ENCODE measurements around the gene AANAT.
"Not testable (repeated sequence)": the region's sequence is repeated elsewhere in the genome, so short reads cannot be mapped to it uniquely, and the experiment has no call there.

AANAT gene

DNA sequence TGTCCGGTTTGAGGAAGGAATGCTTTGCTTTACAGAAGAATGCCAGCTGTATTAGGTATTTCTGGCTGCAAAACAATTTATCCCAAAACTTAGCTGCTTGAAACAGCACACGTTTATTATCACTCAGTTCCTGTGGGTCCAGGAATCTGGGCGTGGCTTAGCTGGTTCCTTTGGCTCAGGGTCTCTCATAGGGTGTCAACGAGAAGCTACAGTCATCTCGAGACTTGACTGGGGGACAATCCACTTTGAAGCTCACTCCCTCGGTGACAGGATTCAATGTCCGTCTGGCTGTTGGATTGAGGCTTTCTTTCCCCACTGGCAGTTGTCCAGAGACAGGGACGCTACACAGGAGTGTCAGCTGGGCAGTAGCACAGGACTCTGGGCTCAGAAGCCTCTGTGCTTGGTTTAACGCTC is 43.4 kb downstream of the AANAT start:
- no peak for DNase-seq

GRCh38 chr17:76511668-76512365 is 44.4 kb downstream of the AANAT start:
- no peak for DNase-seq

- no peak for DNase-seq
Measured at GRCh38 chr17:76512366-76513305, 45.2 kb downstream of the AANAT start.

DNA sequence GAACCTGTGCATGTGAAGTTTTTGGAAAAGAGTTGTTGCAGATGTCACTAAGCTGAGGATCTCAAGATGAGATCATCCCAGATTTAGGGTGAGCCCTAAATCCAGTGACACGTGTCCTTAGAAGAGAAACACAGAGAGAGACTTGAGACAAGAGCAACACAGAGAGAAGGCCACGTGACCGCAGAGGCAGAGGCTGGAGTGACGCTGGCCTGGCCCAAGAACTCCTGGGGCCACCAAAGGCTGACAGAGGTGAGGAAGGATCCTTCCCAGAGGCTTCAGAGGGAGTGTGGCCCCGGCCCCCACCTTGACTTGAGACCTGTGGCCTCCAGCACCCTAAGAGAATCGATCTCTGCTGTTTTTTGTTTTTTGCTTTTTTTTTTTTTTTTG is 45.9 kb downstream of the AANAT start:
- no peak for DNase-seq

GRCh38 chr17:76514355-76514754 is 47.0 kb downstream of the AANAT start:
- DNase-seq = not testable (repeated sequence)

DNA sequence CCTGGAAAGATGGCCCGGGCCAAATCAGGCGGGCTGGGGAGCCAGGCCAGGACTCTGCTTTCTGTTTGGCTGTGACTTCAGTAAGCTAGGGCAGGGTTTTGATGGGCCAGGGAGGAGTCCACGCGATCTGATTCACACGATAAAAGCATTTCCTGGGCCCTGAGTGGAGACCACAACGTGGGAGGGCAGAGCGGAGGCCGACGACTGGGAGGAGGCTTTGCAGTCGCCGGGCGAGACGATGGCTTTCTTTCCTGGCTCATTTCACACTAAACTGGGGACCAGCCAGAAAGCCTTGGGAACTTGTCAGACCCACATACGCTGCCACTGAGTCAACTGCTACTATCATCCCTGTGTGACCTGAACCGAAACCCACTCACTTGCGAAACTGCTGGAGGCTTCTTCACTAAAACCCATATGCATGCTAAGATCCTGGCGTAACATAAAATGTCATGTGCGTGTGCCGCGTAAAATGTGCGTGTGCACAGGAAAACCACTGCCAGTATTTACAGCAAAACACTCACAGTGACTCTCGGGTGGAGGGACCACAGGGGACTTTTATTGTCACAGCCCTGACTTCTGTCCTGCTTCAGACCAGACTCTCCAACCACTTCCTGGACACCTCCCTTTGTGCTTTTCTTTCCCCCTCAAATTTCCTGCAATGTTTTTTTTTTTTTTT is 48.0 kb downstream of the AANAT start:
- DNase-seq = peak; percentile 82

DNA sequence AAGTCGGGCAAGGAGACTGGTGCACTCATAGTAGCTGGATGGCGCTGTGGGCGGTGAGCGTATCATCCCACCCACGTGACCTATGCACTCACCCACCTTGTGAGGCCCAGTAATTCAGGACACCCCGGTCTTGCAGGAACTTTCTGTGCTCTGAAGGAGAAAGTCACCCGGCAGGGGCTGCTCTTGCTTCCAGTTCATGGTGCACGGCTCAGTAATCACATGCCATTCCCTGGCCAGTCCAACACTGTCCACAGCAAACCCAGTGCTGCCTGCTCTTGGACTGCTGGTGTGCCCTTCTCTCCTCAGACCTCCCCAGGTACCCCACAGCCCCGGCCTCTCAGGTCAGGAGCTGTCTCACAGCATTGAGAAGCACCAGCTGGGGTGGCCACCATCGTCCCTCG is 50.2 kb downstream of the AANAT start:
- no peak for DNase-seq

DNA sequence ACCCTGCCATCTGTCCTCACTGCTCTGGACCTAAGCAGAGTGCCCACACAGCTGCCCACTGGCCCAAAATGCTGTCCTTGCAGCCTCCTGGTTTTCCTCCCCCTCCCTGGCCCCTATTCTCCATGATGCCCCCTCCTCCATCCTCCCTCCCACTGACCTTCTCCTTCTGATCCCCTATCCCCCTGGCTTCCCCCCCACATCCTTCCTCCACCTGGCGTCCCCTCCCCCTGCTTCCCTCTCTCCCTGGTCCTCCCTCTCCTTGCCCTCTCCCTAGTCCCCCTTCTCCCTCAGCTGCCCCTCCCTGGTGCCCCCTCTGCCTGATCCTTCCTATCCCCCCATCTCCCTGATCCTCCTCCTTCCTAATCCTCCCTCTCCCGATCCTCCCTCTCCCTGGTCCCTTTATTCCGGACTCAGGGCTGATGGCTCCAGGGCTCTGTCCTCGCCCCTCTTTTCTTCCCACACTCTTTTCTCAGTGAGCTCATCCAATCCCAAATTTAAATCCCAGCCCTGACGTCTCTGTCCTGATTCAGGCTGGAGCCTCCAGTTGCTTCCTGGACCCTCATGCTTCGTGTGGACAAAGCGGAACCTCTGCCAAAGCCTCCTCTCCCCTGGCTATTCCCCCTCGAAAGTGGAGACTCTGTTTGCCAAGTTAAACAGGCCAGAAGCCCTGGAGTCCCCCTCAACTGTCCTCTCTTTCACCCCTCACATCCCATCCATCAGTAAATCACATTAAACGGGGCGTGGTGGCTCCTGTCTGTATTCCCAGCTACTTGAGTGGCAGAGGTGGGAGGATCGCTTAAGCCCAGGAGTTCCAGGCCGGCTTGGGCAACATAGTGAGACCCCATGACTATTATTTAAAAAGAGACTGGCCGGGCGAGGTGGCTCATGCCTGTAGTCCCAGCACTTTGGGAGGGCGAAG is 51.9 kb downstream of the AANAT start:
- DNase-seq = no peak

All from activated effector memory CD4-positive, alpha-beta T cell treated with Interleukin-2 at 50 U/mL for 16 hours (primary cell).